Smooth muscle cell (in vitro differentiated cells): ENCODE data around the gene MAPKBP1. TPM values are rescaled to one million over a fixed set of nuclear protein-coding genes. Genes with fewer than 3 reads are reported as not detected.

Experiments used
- DNase-seq: peaks from one replicate; lab custom pipeline; 2025; ENCODE audit not compliant: unreplicated experiment; lab: John Stamatoyannopoulos, UW
- H2AFZ ChIP-seq: fragments of 200-600 bp; sonication (generic); 2 replicates; pipeline ENCODE4 v1.6.0; 2016; ENCODE audit warnings: antibody characterized with exemption, low read depth, mild to moderate bottlenecking
- H3F3A ChIP-seq: fragments of 200-600 bp; sonication (generic); 2 replicates; pipeline ENCODE4 v1.6.0; 2017; ENCODE audit warnings: antibody characterized with exemption, low read depth
- H3K27ac ChIP-seq: fragments of 200-600 bp; sonication (generic); 2 replicates; pipeline ENCODE4 v1.5.1; 2016; ENCODE audit warnings: low read depth, mild to moderate bottlenecking
- H3K27me3 ChIP-seq: fragments of 200-600 bp; sonication (generic); 2 replicates; pipeline ENCODE4 v1.6.1; 2016; ENCODE audit warnings: low read depth, mild to moderate bottlenecking
- H3K36me3 ChIP-seq: fragments of 200-600 bp; sonication (generic); 2 replicates; pipeline ENCODE4 v1.5.1; 2016; ENCODE audit warnings: low read depth
- H3K4me1 ChIP-seq: fragments of 200-600 bp; sonication (generic); 2 replicates; pipeline ENCODE4 v1.5.1; 2016; ENCODE audit warnings: low read depth
- H3K4me2 ChIP-seq: fragments of 200-600 bp; sonication (generic); 2 replicates; pipeline ENCODE4 v1.6.0; 2016; ENCODE audit warnings: mild to moderate bottlenecking
- H3K4me3 ChIP-seq: fragments of 200-600 bp; sonication (generic); 2 replicates; pipeline ENCODE4 v1.5.1; 2016; ENCODE audit warnings: mild to moderate bottlenecking
- H3K79me2 ChIP-seq: fragments of 200-600 bp; sonication (generic); 2 replicates; pipeline ENCODE4 v1.6.0; 2016; ENCODE audit warnings: low read depth, mild to moderate bottlenecking
- H3K9ac ChIP-seq: fragments of 200-600 bp; sonication (generic); 2 replicates; pipeline ENCODE4 v1.6.0; 2016; ENCODE audit warnings: low read depth
- H3K9me3 ChIP-seq: fragments of 200-600 bp; sonication (generic); replicated peaks from 2 replicates; pipeline ENCODE4 v1.5.1; 2016; ENCODE audit warnings: low read depth
- H4K20me1 ChIP-seq: fragments of 200-600 bp; sonication (generic); 2 replicates; pipeline ENCODE4 v1.6.0; 2016; ENCODE audit warnings: low read depth
- CTCF ChIP-seq: fragments of 200-600 bp; sonication (generic); IDR thresholded peaks from 2 replicates; pipeline ENCODE4 v1.5.1; 2017; ENCODE audit warnings: borderline replicate concordance, mild to moderate bottlenecking, antibody characterized with exemption; ENCODE audit not compliant: insufficient read depth, poor library complexity, severe bottlenecking
- WGBS: methylation state at CpG from one replicate; pipeline ENCODE4 v1.1.7; 2016; ENCODE audit warnings: low lambda C conversion rate; 5-methylcytosine and 5-hydroxymethylcytosine counted together
- polyA plus RNA-seq: library from polyadenylated mRNA; unstranded; fragments of >200 nt; fragmentation: Nextera tagmentation; extraction: Ambion mirVana; gene quantifications from 2 replicates; pipeline ENCODE4 v1.2.1, GENCODE V29; 2016
- total RNA-seq: library from RNA; depleted of rRNA; stranded (reverse); fragments of >200 nt; gene quantifications from 2 replicates; pipeline ENCODE4 v1.2.3, GENCODE V29; 2014

Gene MAPKBP1
- total and polyA plus RNA-seq, 2 experiments from 2014 or later, result 6.6 to 10.7 TPM

- H2AFZ ChIP-seq, result no peak overlapping the region
- no peak for TF ChIP-seq CTCF
- no peaks in the 10 kb centered on the region for H3K79me2 ChIP-seq
- no peaks in the 10 kb centered on the region for H3F3A ChIP-seq
- H3K4me2 ChIP-seq, result no peak overlapping the region
- H4K20me1 ChIP-seq, result no peaks in the 10 kb centered on the region
- H3K9ac ChIP-seq, result no peak overlapping the region
- no peak for DNase-seq
- H3K9me3 ChIP-seq, result no peaks in the 10 kb centered on the region
- no peaks in the 10 kb centered on the region for H3K27me3 ChIP-seq
- whole genome bisulfite sequencing, result 85% methylated on average over 12 of the region's 12 CpGs
- no peaks in the 10 kb centered on the region for H3K36me3 ChIP-seq
- no peak overlapping the region for H3K27ac ChIP-seq
- H3K4me1 ChIP-seq, result no peaks in the 10 kb centered on the region
- no peak overlapping the region for H3K4me3 ChIP-seq
These were observed 67.9 kb downstream of the MAPKBP1 start for GRCh38 chr15:41842229-41842628.

- Histone ChIP-seq H3K9ac (no peak overlapping the region), H3K4me1 (no peaks in the 10 kb centered on the region), H3K4me2 (no peak overlapping the region), H3F3A (no peaks in the 10 kb centered on the region), H3K4me3 (no peak overlapping the region), H2AFZ (no peak overlapping the region), H4K20me1 (no peaks in the 10 kb centered on the region), H3K27ac (no peak overlapping the region), H3K9me3 (no peaks in the 10 kb centered on the region), H3K36me3 (no peaks in the 10 kb centered on the region), H3K79me2 (no peaks in the 10 kb centered on the region), H3K27me3 (no peaks in the 10 kb centered on the region)
- no peak for TF ChIP-seq CTCF
- DNase-seq, result no peak
- WGBS, result 87% methylated on average over 10 of the region's 10 CpGs
These were observed 69.3 kb downstream of the MAPKBP1 start for GRCh38 chr15:41843571-41843970.

GRCh38 chr15:41844814-41845213 is 70.5 kb downstream of the MAPKBP1 start:
- H3K4me1 ChIP-seq, result no peaks in the 10 kb centered on the region
- H3K36me3 ChIP-seq, result no peaks in the 10 kb centered on the region
- H3K4me3 ChIP-seq, result no peak overlapping the region
- H3F3A ChIP-seq, result no peaks in the 10 kb centered on the region
- H3K4me2 ChIP-seq, result no peak overlapping the region
- DNase-seq, result no peak
- H3K9ac ChIP-seq, result no peak overlapping the region
- 90% methylated on average over 12 of the region's 12 CpGs for WGBS
- no peaks in the 10 kb centered on the region for H3K79me2 ChIP-seq
- TF ChIP-seq CTCF, result no peak
- no peaks in the 10 kb centered on the region for H3K27me3 ChIP-seq
- H2AFZ ChIP-seq, result no peak overlapping the region
- no peak overlapping the region for H3K27ac ChIP-seq
- H3K9me3 ChIP-seq, result no peaks in the 10 kb centered on the region
- no peaks in the 10 kb centered on the region for H4K20me1 ChIP-seq

GRCh38 chr15:41847206-41847605 is 72.9 kb downstream of the MAPKBP1 start:
- H3K9me3 ChIP-seq, result no peaks in the 10 kb centered on the region
- no peak overlapping the region for H3K4me3 ChIP-seq
- H3K27me3 ChIP-seq, result no peaks in the 10 kb centered on the region
- no peak overlapping the region for H3K4me2 ChIP-seq
- no peaks in the 10 kb centered on the region for H4K20me1 ChIP-seq
- WGBS, result 92% methylated on average over 11 of the region's 14 CpGs
- no peaks in the 10 kb centered on the region for H3K36me3 ChIP-seq
- H3K9ac ChIP-seq, result no peak overlapping the region
- no peak overlapping the region for H2AFZ ChIP-seq
- no peaks in the 10 kb centered on the region for H3F3A ChIP-seq
- no peaks in the 10 kb centered on the region for H3K79me2 ChIP-seq
- no peaks in the 10 kb centered on the region for H3K4me1 ChIP-seq
- no peak for DNase-seq
- H3K27ac ChIP-seq, result no peak overlapping the region
- TF ChIP-seq CTCF, result no peak
